ENCODE data around the gene GLYATL1B. TPM values are rescaled to one million over a fixed set of nuclear protein-coding genes. Genes with fewer than 3 reads are reported as not detected.

Gene GLYATL1B
- total RNA-seq, 1 experiment from 2014 or later, result not detected

DNA sequence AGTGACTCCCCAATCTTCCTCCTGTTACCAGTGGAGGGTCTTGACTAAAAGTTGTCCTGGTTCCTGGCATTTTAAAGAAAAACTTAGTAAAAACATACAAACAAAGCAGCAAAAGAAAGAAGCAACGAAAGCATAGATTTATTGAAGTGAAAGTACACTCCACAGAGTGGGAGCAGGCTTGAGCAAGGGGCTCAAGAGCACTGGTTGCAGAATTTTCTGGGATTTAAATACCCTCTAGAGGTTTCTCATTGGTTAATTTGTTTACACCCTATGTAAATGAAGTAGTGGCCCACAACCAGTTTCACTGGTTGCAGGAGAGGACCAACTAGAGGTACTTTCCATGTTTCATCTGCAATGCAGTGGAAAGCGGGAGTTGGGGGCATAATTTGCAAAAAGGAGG, 31.7 kb downstream of the GLYATL1B start:
- 0 out of 4 replicates have a peak, but pooled peaks cover 0 to 12% of the 10 kb centered on the region in 2 experiments for H3K36me3 ChIP-seq (ENCODE audit: control insufficient read depth in 1 of 2, insufficient read depth in 2 of 2, low read length in 2 of 2)
- no peaks in the 10 kb centered on the region for H4K20me1 ChIP-seq (ENCODE audit: insufficient read depth)
- ChIA-PET RAD21 (ENCODE audit: low non-redundant PET in 1 of 2, low total read pairs in 2 of 2, uncharacterized antibody in 2 of 2, unreplicated experiment in 2 of 2) (no interaction called here), CTCF (no interaction called here), POLR2A (no interaction called here)
- H3K4me1 ChIP-seq (ENCODE audit: control insufficient read depth in 1 of 2, insufficient read depth in 2 of 2, low read length in 2 of 2), result no peaks in the 10 kb centered on the region
- no peak overlapping the region for H3K4me2 ChIP-seq (ENCODE audit: low read length)
- no peak for ATAC-seq
- DNase-seq (ENCODE audit: low read depth, low spot score), result no peak
- H3K4me3 ChIP-seq (replicated peaks in 1 of 2; ENCODE audit: low read depth in 1 of 2, low read length in 2 of 2), result no peak overlapping the region
- no TSS peak for BruUV-seq (replicated peaks)
- H3K9ac ChIP-seq (ENCODE audit: low read length), result no peak overlapping the region
- peaks cover 0 to 9% of the 10 kb centered on the region in 2 experiments; a peak in 3 of 4 replicates for H3K9me3 ChIP-seq (ENCODE audit: control insufficient read depth in 1 of 2, insufficient read depth in 1 of 2, low read depth in 1 of 2, low read length in 2 of 2)
- H3K27ac ChIP-seq (ENCODE audit: low read depth, low read length), result no peak overlapping the region
- no peaks in the 10 kb centered on the region for H3K27me3 ChIP-seq (ENCODE audit: insufficient read depth, low read length)
- H2AFZ ChIP-seq (ENCODE audit: low read depth, low read length, poor library complexity, severe bottlenecking), result no peak overlapping the region
- intact Hi-C loops (cut with micrococcal nuclease), result no loop called here
- TF ChIP-seq EZH2 (IDR thresholded peaks at IDR 0.05), result no peak
- TF ChIP-seq POLR2A (IDR thresholded peaks at IDR 0.05; ENCODE audit: borderline replicate concordance, extremely low read depth, insufficient read depth, insufficient read length), result no peak
- TF ChIP-seq RAD21 (IDR thresholded peaks at IDR 0.05; ENCODE audit: low read depth), result no peak
- TF ChIP-seq, protein P1, sequence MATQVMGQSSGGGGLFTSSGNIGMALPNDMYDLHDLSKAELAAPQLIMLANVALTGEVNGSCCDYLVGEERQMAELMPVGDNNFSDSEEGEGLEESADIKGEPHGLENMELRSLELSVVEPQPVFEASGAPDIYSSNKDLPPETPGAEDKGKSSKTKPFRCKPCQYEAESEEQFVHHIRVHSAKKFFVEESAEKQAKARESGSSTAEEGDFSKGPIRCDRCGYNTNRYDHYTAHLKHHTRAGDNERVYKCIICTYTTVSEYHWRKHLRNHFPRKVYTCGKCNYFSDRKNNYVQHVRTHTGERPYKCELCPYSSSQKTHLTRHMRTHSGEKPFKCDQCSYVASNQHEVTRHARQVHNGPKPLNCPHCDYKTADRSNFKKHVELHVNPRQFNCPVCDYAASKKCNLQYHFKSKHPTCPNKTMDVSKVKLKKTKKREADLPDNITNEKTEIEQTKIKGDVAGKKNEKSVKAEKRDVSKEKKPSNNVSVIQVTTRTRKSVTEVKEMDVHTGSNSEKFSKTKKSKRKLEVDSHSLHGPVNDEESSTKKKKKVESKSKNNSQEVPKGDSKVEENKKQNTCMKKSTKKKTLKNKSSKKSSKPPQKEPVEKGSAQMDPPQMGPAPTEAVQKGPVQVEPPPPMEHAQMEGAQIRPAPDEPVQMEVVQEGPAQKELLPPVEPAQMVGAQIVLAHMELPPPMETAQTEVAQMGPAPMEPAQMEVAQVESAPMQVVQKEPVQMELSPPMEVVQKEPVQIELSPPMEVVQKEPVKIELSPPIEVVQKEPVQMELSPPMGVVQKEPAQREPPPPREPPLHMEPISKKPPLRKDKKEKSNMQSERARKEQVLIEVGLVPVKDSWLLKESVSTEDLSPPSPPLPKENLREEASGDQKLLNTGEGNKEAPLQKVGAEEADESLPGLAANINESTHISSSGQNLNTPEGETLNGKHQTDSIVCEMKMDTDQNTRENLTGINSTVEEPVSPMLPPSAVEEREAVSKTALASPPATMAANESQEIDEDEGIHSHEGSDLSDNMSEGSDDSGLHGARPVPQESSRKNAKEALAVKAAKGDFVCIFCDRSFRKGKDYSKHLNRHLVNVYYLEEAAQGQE (IDR thresholded peaks at IDR 0.05; ENCODE audit: low read depth), result no peak
- TF ChIP-seq YY1 (IDR thresholded peaks at IDR 0.05; ENCODE audit: extremely low read depth, insufficient replicate concordance, low read depth, low read length), result no peak
- TF ChIP-seq, protein P2, sequence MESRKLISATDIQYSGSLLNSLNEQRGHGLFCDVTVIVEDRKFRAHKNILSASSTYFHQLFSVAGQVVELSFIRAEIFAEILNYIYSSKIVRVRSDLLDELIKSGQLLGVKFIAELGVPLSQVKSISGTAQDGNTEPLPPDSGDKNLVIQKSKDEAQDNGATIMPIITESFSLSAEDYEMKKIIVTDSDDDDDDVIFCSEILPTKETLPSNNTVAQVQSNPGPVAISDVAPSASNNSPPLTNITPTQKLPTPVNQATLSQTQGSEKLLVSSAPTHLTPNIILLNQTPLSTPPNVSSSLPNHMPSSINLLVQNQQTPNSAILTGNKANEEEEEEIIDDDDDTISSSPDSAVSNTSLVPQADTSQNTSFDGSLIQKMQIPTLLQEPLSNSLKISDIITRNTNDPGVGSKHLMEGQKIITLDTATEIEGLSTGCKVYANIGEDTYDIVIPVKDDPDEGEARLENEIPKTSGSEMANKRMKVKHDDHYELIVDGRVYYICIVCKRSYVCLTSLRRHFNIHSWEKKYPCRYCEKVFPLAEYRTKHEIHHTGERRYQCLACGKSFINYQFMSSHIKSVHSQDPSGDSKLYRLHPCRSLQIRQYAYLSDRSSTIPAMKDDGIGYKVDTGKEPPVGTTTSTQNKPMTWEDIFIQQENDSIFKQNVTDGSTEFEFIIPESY (IDR thresholded peaks at IDR 0.05; ENCODE audit: extremely low read depth, insufficient replicate concordance, low read length), result no peak
- H3K79me2 ChIP-seq (ENCODE audit: insufficient read depth, low read length), result no peaks in the 10 kb centered on the region
- no peaks in the 10 kb centered on the region for H3K9me2 ChIP-seq (ENCODE audit: insufficient read depth)
